Measurements from ENCODE around the gene ZNF254.

- TF ChIP-seq POLR2AphosphoS5 (IDR thresholded peaks at IDR 0.05) = peak in 1 of 3 donors; percentile 7
- TF ChIP-seq CTCF (IDR thresholded peaks at IDR 0.05) = no peak
- no peak for TF ChIP-seq POLR2A (IDR thresholded peaks at IDR 0.05)
- no peak for TF ChIP-seq EP300 (IDR thresholded peaks at IDR 0.05)
Measured at GRCh38 chr19:24140099-24140498, 53.1 kb downstream of the ZNF254 start.

Data from stomach (tissue), 4 donors.